ENCODE measurements around the gene THOC2.

GRCh38 chrX:123626962-123627361, 105.9 kb downstream of the THOC2 start:
- TF ChIP-seq, protein P1, sequence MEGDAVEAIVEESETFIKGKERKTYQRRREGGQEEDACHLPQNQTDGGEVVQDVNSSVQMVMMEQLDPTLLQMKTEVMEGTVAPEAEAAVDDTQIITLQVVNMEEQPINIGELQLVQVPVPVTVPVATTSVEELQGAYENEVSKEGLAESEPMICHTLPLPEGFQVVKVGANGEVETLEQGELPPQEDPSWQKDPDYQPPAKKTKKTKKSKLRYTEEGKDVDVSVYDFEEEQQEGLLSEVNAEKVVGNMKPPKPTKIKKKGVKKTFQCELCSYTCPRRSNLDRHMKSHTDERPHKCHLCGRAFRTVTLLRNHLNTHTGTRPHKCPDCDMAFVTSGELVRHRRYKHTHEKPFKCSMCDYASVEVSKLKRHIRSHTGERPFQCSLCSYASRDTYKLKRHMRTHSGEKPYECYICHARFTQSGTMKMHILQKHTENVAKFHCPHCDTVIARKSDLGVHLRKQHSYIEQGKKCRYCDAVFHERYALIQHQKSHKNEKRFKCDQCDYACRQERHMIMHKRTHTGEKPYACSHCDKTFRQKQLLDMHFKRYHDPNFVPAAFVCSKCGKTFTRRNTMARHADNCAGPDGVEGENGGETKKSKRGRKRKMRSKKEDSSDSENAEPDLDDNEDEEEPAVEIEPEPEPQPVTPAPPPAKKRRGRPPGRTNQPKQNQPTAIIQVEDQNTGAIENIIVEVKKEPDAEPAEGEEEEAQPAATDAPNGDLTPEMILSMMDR (IDR thresholded peaks at IDR 0.05): no peak
- no peak for TF ChIP-seq POLR2A (IDR thresholded peaks at IDR 0.05)

All from heart left ventricle (tissue), 13 donors.